Kidney (tissue), 14 donors: ENCODE measurements around the gene ZNF521. TPM values are rescaled to one million over a fixed set of nuclear protein-coding genes. Genes with fewer than 3 reads are reported as not detected.
A peak's percentile ranks its signal among the peaks of the same experiment; 100 is the strongest.

Experiments used
- DNase-seq, 5 donors: peaks; one replicate each; pipeline ENCODE4 v3.0.0-alpha.2; 2013 to 2020
- FAIRE-seq: peaks from 2 replicates; lab custom pipeline; 2012; peaks lifted over from hg19 to GRCh38; lab: Jason Lieb, UNC
- H3K27ac ChIP-seq, 2 donors: one replicate each; pipeline ENCODE4 v1.7.0; 2013; ENCODE audit warnings: low read depth in 2 of 2, low read length in 2 of 2, inconsistent platforms in 1 of 2
- H3K27me3 ChIP-seq: one replicate; pipeline ENCODE4 v1.7.1; 2013; ENCODE audit warnings: low read length, inconsistent platforms; ENCODE audit not compliant: control insufficient read depth, insufficient read depth
- H3K36me3 ChIP-seq, 3 donors: one replicate each; pipeline versions ENCODE4 v1.7.0 to v1.7.1; 2013; ENCODE audit warnings: low read length in 3 of 3, control low read depth in 1 of 3, inconsistent platforms in 1 of 3; ENCODE audit not compliant: insufficient read depth in 3 of 3, control insufficient read depth in 2 of 3
- H3K4me1 ChIP-seq, 3 donors: one replicate each; pipeline versions ENCODE4 v1.7.0 to v1.7.1; 2013; ENCODE audit warnings: low read length in 3 of 3, inconsistent platforms in 1 of 3, low read depth in 1 of 3; ENCODE audit not compliant: control insufficient read depth in 2 of 3, insufficient read depth in 2 of 3
- H3K4me3 ChIP-seq, 3 donors: one replicate each; pipeline versions ENCODE4 v1.7.0 to v1.8.1; 2013; ENCODE audit warnings: low read length in 3 of 3, control low read depth in 1 of 3, inconsistent platforms in 1 of 3
- H3K9ac ChIP-seq, 3 donors: one replicate each; pipeline versions ENCODE4 v1.7.0 to v1.7.1; 2013; ENCODE audit warnings: low read length in 3 of 3, control low read depth in 1 of 3, inconsistent platforms in 1 of 3
- H3K9me3 ChIP-seq, 3 donors: one replicate each; pipeline versions ENCODE4 v1.7.0 to v1.7.1; 2013; ENCODE audit warnings: low read length in 3 of 3, control low read depth in 1 of 3, inconsistent platforms in 1 of 3; ENCODE audit not compliant: control insufficient read depth in 2 of 3, insufficient read depth in 1 of 3
- intact Hi-C: fragments of 100-400 bp; cut with DNase I; formaldehyde crosslinking; loops from one replicate; pipeline ENCODE4 v1.11.1; 2022
- polyA plus RNA-seq: library from polyadenylated mRNA; stranded (reverse); fragments of 350-450 nt; fragmentation: Illumina TruSeq; extraction: RNeasy Lipid Tissue Mini Kit (QIAGEN cat#74804); gene quantifications from one replicate; pipeline ENCODE4 v1.2.3, GENCODE V29; 2014; ENCODE audit warnings: low read depth, low replicate concordance; ENCODE audit not compliant: insufficient read depth
- total RNA-seq: library from RNA; stranded (reverse); fragmentation: NEBNext Ultra II Directional; extraction: Animal tissue kit (Norgen Biotek cat#: 25700); gene quantifications from one replicate; pipeline ENCODE4 v1.2.1, GENCODE V29; 2021
- TF ChIP-seq, protein P1 (sequence below): IDR thresholded peaks from 3 replicates; pipeline ENCODE4 v1.5.1; 2012; ENCODE audit warnings: mild to moderate bottlenecking, moderate library complexity, borderline replicate concordance; ENCODE audit not compliant: insufficient read depth; ENCODE audit errors: extremely low read depth
- donor health status: control.
- donor health status: control.
- donor health status: control.
- donor health status: control.
- donor health status: control.
- donor health status: DM: yes; HTN: yes; CAD: no.
- donor health status: Normal renal cell carcinoma (clear cell type).

Gene ZNF521
- total and polyA plus RNA-seq, 2 donors from 2014 or later: 1.8 to 18.0 TPM

DNA sequence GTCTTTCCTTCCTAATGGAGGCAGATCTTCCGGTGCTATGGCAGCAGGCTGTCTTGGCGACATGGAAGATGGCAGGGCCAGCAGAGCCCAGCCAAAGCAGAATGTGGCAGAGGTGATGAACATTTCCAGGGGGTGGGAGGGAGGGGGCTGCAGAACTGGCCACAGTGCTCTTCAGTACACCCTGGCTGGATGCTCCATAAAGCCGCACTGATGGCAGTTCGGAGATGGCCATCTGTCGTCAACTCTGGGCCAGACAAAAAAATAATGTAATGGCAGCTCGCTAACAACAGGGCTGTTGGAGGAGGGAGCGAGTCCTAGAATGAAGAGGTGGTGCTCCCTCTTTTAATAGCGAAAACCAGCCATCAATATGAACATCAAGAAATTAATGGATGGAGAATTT lies 271.0 kb downstream of the ZNF521 start:
- no peaks in the 10 kb centered on the region for H3K27me3 ChIP-seq
- intact Hi-C loops: no loop called here
- no peak overlapping the region for H3K27ac ChIP-seq
- no peaks in the 10 kb centered on the region for H3K36me3 ChIP-seq
- no peak overlapping the region for H3K4me3 ChIP-seq
- DNase-seq (no peak), FAIRE-seq (no peak)
- TF ChIP-seq, protein P1, sequence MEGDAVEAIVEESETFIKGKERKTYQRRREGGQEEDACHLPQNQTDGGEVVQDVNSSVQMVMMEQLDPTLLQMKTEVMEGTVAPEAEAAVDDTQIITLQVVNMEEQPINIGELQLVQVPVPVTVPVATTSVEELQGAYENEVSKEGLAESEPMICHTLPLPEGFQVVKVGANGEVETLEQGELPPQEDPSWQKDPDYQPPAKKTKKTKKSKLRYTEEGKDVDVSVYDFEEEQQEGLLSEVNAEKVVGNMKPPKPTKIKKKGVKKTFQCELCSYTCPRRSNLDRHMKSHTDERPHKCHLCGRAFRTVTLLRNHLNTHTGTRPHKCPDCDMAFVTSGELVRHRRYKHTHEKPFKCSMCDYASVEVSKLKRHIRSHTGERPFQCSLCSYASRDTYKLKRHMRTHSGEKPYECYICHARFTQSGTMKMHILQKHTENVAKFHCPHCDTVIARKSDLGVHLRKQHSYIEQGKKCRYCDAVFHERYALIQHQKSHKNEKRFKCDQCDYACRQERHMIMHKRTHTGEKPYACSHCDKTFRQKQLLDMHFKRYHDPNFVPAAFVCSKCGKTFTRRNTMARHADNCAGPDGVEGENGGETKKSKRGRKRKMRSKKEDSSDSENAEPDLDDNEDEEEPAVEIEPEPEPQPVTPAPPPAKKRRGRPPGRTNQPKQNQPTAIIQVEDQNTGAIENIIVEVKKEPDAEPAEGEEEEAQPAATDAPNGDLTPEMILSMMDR: no peak
- peaks cover 0 to 3% (median 0%) of the 10 kb centered on the region in 3 donors for H3K4me1 ChIP-seq
- no peak overlapping the region for H3K9ac ChIP-seq
- no peaks in the 10 kb centered on the region for H3K9me3 ChIP-seq

DNA sequence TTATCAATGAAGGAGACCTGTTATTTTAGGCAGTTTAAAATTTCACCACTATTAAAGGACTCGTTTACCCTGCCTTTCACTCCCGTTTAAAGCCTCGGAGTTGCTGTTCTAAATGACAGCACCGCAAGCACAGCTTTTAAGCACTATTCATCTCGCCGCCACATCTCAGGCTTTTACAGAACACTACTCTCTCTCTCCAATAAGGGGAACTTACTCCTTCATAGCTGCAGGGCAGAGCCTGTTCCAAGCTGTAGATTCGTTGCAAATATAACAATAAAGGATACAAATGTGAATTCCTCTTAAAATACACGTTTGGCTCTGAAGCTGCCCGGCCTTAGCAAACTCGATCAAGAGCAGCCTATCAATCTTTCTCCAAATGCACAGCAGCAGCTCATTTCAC lies 271.8 kb downstream of the ZNF521 start:
- no peak for FAIRE-seq
- H3K4me3 ChIP-seq: no peak overlapping the region
- TF ChIP-seq, protein P1: no peak
- no peaks in the 10 kb centered on the region for H3K36me3 ChIP-seq
- intact Hi-C loops: no loop called here
- peaks cover 0 to 3% (median 0%) of the 10 kb centered on the region in 3 donors for H3K4me1 ChIP-seq
- H3K27me3 ChIP-seq: no peaks in the 10 kb centered on the region
- H3K27ac ChIP-seq: no peak overlapping the region
- no peaks in the 10 kb centered on the region for H3K9me3 ChIP-seq
- H3K9ac ChIP-seq: no peak overlapping the region
- DNase-seq: peak in 2 of 5 donors; percentile 22

DNA sequence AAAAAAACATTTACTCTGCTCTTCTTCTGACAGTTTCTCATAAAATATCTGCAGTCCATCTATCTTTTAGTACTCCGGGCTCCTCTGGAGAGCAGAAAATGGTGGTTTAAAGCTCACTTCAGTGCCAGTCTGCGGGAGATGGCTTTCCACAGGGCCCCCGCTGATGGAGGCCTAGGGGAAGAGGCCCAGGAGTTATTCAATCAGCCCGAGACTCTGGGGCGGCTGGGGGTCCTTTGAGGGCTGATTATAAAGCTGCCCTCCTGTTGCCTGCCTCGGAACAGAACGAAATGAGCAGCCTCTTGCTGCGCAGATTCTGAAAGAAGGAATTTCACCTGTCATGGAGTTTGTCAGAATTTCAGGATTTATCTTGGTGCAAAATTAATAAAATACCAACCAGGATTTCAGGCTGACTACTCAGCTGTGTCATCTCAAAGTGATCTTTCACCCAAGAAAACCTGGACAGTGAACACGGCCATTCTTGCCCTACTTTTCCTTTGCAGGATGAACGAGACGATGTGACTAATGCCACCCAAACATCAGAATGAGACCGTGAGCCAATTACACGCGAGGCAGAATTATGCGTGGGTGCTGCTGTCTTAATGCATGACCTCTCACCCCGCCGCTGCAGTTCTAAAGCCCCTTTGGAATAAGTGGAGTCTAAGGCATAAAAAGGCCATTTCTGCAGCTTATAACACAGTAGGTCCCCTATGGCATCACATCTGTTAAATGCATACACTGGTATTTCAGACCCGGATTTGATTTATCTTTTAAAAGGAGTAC lies 273.8 kb downstream of the ZNF521 start:
- Histone ChIP-seq H3K4me3 (no peak overlapping the region), H3K27me3 (no peaks in the 10 kb centered on the region), H3K4me1 (peaks cover 0 to 3% (median 0%) of the 10 kb centered on the region in 3 donors), H3K27ac (no peak overlapping the region), H3K9me3 (no peaks in the 10 kb centered on the region), H3K9ac (no peak overlapping the region), H3K36me3 (no peaks in the 10 kb centered on the region)
- TF ChIP-seq, protein P1: no peak
- FAIRE-seq: no peak
- no peak for DNase-seq
- intact Hi-C loops: no loop called here
